HepG2 (cell line): ENCODE results near the gene ATP2A3. TPM values are rescaled to one million over a fixed set of nuclear protein-coding genes. Genes with fewer than 3 reads are reported as not detected.

Source experiments
- ATAC-seq: fragments of 200-7000 bp; cut with Tn5 transposase; 3 replicates; pipeline ENCODE4 v1.9.1; 2020; ENCODE audit warnings: mild to moderate bottlenecking, moderate library complexity
- BruUV-seq: library from RNA; stranded (reverse); fragments of 400-500 nt; replicated peaks from 2 replicates; lab custom pipeline; 2021; lab: Mats Ljungman, UMichigan
- CTCF ChIA-PET: fragments of 300-600 bp; formaldehyde crosslinking; extraction: SDS; loops from one replicate; lab custom pipeline; 2021; ENCODE audit warnings: low total read pairs, inconsistent platforms, low intra/inter-chr PET ratio; lab: Yijun Ruan, JAX
- POLR2A ChIA-PET: fragments of 350-600 bp; sonication (Branson Sonifier 250); formaldehyde crosslinking; loops from one replicate; lab custom pipeline; 2020; ENCODE audit warnings: antibody characterized with exemption, inconsistent platforms; lab: Yijun Ruan, JAX
- DNase-seq: peaks from one replicate; pipeline ENCODE4 v3.0.0-alpha.2; 2015; ENCODE audit warnings: low spot score
- FAIRE-seq: peaks from 3 replicates; lab custom pipeline; 2011; peaks lifted over from hg19 to GRCh38; lab: Jason Lieb, UNC
- H2AFZ ChIP-seq: one replicate; pipeline ENCODE4 v1.6.1; 2011; ENCODE audit warnings: low read length, inconsistent platforms
- H3K27ac ChIP-seq: fragments of 300-600 bp; 3 replicates; pipeline ENCODE4 v1.8.0; 2011; ENCODE audit warnings: mixed run types, mild to moderate bottlenecking, mixed read lengths, low read length, inconsistent platforms; ENCODE audit not compliant: insufficient read depth; ENCODE audit errors: extremely low read length
- H3K27me3 ChIP-seq, 2 experiments: fragments of 200-600 bp in 1 of 2; 2 replicates in 1 of 2; 3 replicates in 1 of 2; pipeline versions ENCODE4 v1.6.0 to v1.8.0; 2011; ENCODE audit warnings: low read length in 2 of 2, mild to moderate bottlenecking in 2 of 2, moderate library complexity in 2 of 2, inconsistent platforms in 1 of 2; ENCODE audit not compliant: insufficient read depth in 2 of 2, control insufficient read depth in 1 of 2
- H3K36me3 ChIP-seq, 2 experiments: fragments of 200-600 bp in 1 of 2; replicated peaks in 1 of 2; 2 replicates in 1 of 2; 3 replicates in 1 of 2; pipeline versions ENCODE4 v1.5.1 to v1.8.0; 2011; ENCODE audit warnings: low read length in 2 of 2, inconsistent platforms in 1 of 2; ENCODE audit not compliant: insufficient read depth in 2 of 2, control insufficient read depth in 1 of 2
- H3K4me1 ChIP-seq: 2 replicates; pipeline ENCODE4 v1.5.1; 2012; ENCODE audit warnings: low read length, inconsistent platforms; ENCODE audit not compliant: insufficient read depth
- H3K4me2 ChIP-seq: 2 replicates; pipeline ENCODE4 v1.6.0; 2011; ENCODE audit warnings: low read depth, low read length, inconsistent platforms
- H3K4me3 ChIP-seq, 3 experiments: fragments of 200-600 bp in 1 of 3; sonication (generic), shearing (Covaris generic) in 1 of 3; replicated peaks in 1 of 3; 2 replicates each; pipeline ENCODE4 v1.5.1; 2011 to 2016; ENCODE audit warnings: low read length in 3 of 3, inconsistent platforms in 2 of 3, low read depth in 2 of 3, mild to moderate bottlenecking in 2 of 3, control low read depth in 1 of 3, mixed read lengths in 1 of 3; ENCODE audit not compliant: insufficient read depth in 1 of 3
- H3K79me2 ChIP-seq: one replicate; pipeline ENCODE4 v1.6.1; 2011; ENCODE audit warnings: low read length, inconsistent platforms; ENCODE audit not compliant: insufficient read depth
- H3K9ac ChIP-seq: 2 replicates; pipeline ENCODE4 v1.6.0; 2011; ENCODE audit warnings: mild to moderate bottlenecking, low read depth, low read length, inconsistent platforms; ENCODE audit not compliant: insufficient read depth
- H3K9me3 ChIP-seq: 2 replicates; pipeline ENCODE4 v1.5.1; 2012; ENCODE audit warnings: mild to moderate bottlenecking, low read length
- H4K20me1 ChIP-seq: 2 replicates; pipeline ENCODE4 v1.6.0; 2011; ENCODE audit warnings: inconsistent platforms, mild to moderate bottlenecking, low read length, moderate library complexity; ENCODE audit not compliant: insufficient read depth
- ARID4A ChIP-seq: sonication (generic); formaldehyde crosslinking; IDR thresholded peaks from 2 replicates; pipeline ENCODE4 v1.5.0; 2020; ENCODE audit warnings: mild to moderate bottlenecking, missing genetic modification reagents, borderline replicate concordance
- LRRFIP1 ChIP-seq: sonication (generic); formaldehyde crosslinking; conservative IDR thresholded peaks from 2 replicates; pipeline ENCODE4 v1.4.0; 2020; ENCODE audit warnings: missing genetic modification reagents
- MLXIP ChIP-seq: sonication (generic); formaldehyde crosslinking; IDR thresholded peaks from 2 replicates; pipeline ENCODE4 v1.9.0; 2021; ENCODE audit warnings: missing genetic modification reagents, borderline replicate concordance
- SOX5 ChIP-seq: IDR thresholded peaks from 2 replicates; pipeline ENCODE4 v1.6.1; 2016; ENCODE audit warnings: borderline replicate concordance
- TRAFD1 ChIP-seq: sonication (generic); formaldehyde crosslinking; IDR thresholded peaks from 2 replicates; pipeline ENCODE4 v1.5.1; 2020; ENCODE audit warnings: missing genetic modification reagents, mild to moderate bottlenecking, borderline replicate concordance
- ZEB1 ChIP-seq: IDR thresholded peaks from 2 replicates; pipeline ENCODE4 v1.6.1; 2012; ENCODE audit warnings: mild to moderate bottlenecking, low read depth, inconsistent platforms; ENCODE audit not compliant: insufficient replicate concordance
- ZFY ChIP-seq: sonication (generic); formaldehyde crosslinking; IDR thresholded peaks from 2 replicates; pipeline ENCODE4 v1.4.0; 2020; ENCODE audit warnings: missing genetic modification reagents
- ZNF296 ChIP-seq: sonication (generic); formaldehyde crosslinking; conservative IDR thresholded peaks from 2 replicates; pipeline ENCODE4 v1.5.0; 2020; ENCODE audit warnings: mild to moderate bottlenecking, missing genetic modification reagents
- ZNF501 ChIP-seq: sonication (generic); formaldehyde crosslinking; IDR thresholded peaks from 2 replicates; pipeline ENCODE4 v1.5.1; 2020; ENCODE audit warnings: mild to moderate bottlenecking, moderate library complexity, missing genetic modification reagents
- ZNF619 ChIP-seq: sonication (generic); formaldehyde crosslinking; IDR thresholded peaks from 2 replicates; pipeline ENCODE4 v1.4.0; 2020; ENCODE audit warnings: mild to moderate bottlenecking, missing genetic modification reagents
- ZSCAN21 ChIP-seq: sonication (generic); formaldehyde crosslinking; IDR thresholded peaks from 2 replicates; pipeline ENCODE4 v1.8.0; 2022; ENCODE audit warnings: mild to moderate bottlenecking, missing genetic modification reagents, moderate library complexity, borderline replicate concordance
- WGBS: methylation state at CpG from one replicate; pipeline ENCODE4 v1.1.6; 2017; ENCODE audit warnings: low lambda C conversion rate; 5-methylcytosine and 5-hydroxymethylcytosine counted together
- in situ Hi-C: cut with HindIII; loops from 2 replicates; pipeline ENCODE4 v1.10.0; 2017; ENCODE audit warnings: low pct_unique_long_range_greater_than_20kb; ENCODE audit not compliant: extremely low pct_ligation_motif_present
- intact Hi-C: fragments of 100-400 bp; cut with micrococcal nuclease; formaldehyde crosslinking; loops from one replicate; pipeline ENCODE4 v1.10.0; 2022; ENCODE audit not compliant: unreplicated experiment
- polyA plus RNA-seq, 8 experiments: library from polyadenylated mRNA; depleted of rRNA in 3 of 8; stranded (reverse) in 7 of 8; unstranded in 1 of 8; fragments of >200 nt; fragmentation: Illumina TruSeq in 4 of 8; extraction: Trizol in 4 of 8; gene quantifications; 2 replicates each; pipeline versions ENCODE4 v1.2.1 to v1.2.3, GENCODE V29; 2011 to 2016; ENCODE audit warnings: low read depth in 4 of 8, missing spikeins in 1 of 8, mixed read lengths in 1 of 8; ENCODE audit not compliant: insufficient read depth in 1 of 8
- total RNA-seq, 5 experiments: library from RNA; depleted of rRNA; stranded (reverse); fragments of >200 nt; fragmentation: Illumina TruSeq; extraction: Trizol; gene quantifications; 2 replicates each; pipeline ENCODE4 v1.2.3, GENCODE V29; 2016; ENCODE audit warnings: low read depth in 1 of 5

The ATP2A3 gene
- total and polyA plus RNA-seq, 2 of the 13 experiments (the other 11 are each of a cell fraction or from before 2014, with no cell fraction given) = 0.07 TPM; not detected in 1

GRCh38 chr17:3959295-3959899 lies 4.8 kb downstream of the ATP2A3 start:
- Histone ChIP-seq H3K27ac (no peak overlapping the region), H3K36me3 (no peaks in the 10 kb centered on the region), H3K9ac (no peak overlapping the region), H3K9me3 (no peaks in the 10 kb centered on the region), H3K79me2 (no peaks in the 10 kb centered on the region), H2AFZ (no peak overlapping the region), H4K20me1 (no peaks in the 10 kb centered on the region), H3K4me2 (peak overlapping the region; percentile 68), H3K4me3 (peak overlapping the region in 2 of 3 experiments; percentile 17 to 46; a peak in 2 of 6 replicates), H3K27me3 (peaks cover 5 to 67% of the 10 kb centered on the region in 2 experiments), H3K4me1 (peaks cover 37% of the 10 kb centered on the region)
- intact Hi-C loops (no loop called here), in situ Hi-C loops (no loop called here)
- BruUV-seq = no TSS peak
- peak; percentile 81 for ATAC-seq
- CTCF ChIA-PET = no interaction called here
- DNase-seq = peak; percentile 62
- peak; percentile 34 for FAIRE-seq
- POLR2A ChIA-PET = no interaction called here
- 6% methylated on average over 4 of the region's 15 CpGs for WGBS
- TF ChIP-seq ZEB1 (peak; percentile 66), TRAFD1 (CRISPR knock-in tag) (no peak), MLXIP (CRISPR knock-in tag) (no peak), ARID4A (CRISPR knock-in tag) (peak; percentile 38; the same call in 1 of the 2 replicates), ZNF296 (peak; percentile 17; the same call in 1 of the 2 replicates), LRRFIP1 (CRISPR knock-in tag) (no peak), ZNF501 (CRISPR knock-in tag) (0 out of 2 replicates have a peak, but pooled peaks have one; percentile 37), ZFY (CRISPR knock-in tag) (peak; percentile 48; the same call in 1 of the 2 replicates), ZSCAN21 (CRISPR knock-in tag) (0 out of 2 replicates have a peak, but pooled peaks have one; percentile 37), ZNF619 (CRISPR knock-in tag) (0 out of 2 replicates have a peak, but pooled peaks have one; percentile 33), SOX5 (CRISPR knock-in tag) (peak; percentile 42; the same call in 1 of the 2 replicates)
